Superior temporal gyrus (tissue), 1 donor: ENCODE results near the gene NLGN1.
A peak's percentile ranks its signal among the peaks of the same experiment; 100 is the strongest.

Experiments used
- DNase-seq: peaks from one replicate; pipeline ENCODE4 v3.0.0-alpha.2; 2016; ENCODE audit errors: extremely low spot score

NLGN1 gene

DNA sequence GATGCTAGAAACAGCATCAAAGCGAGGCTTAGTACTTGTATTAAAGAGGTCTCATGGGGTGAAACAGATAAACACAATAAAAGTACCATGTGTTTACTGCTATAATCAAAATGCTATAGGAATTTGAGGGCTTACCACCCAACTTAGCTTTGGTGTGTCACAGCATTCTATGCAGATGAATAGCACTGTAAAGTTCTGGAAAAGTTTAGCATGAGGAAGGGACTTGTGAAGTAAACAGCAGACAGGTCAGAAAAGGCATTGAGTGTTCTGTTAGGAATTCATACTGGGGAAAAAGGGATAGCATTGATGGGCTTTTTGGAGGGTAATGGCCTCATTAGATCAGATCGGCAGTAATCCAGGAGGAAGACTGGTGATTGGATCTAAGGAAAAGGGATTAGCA lies 505.3 kb downstream of the NLGN1 start:
- DNase-seq = no peak

DNA sequence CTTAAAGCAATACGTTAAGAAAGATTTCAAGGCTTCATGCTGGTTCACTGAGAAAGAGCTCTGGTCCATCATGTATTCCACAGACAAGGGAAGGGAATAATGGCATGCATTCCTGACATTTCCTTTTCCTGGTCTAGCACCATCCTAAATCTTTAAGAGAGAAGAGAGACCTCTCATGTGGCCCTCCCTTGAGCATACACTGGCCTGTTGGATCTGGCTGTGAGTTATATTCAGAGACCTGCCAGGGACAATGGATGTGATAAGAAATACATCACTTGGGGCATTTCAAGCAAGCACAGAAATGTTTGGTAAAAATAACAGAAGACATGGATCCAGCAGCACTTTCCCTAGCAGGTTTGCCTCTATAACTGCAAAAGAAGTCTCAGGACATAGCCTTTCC lies 507.8 kb downstream of the NLGN1 start:
- DNase-seq = no peak

DNA sequence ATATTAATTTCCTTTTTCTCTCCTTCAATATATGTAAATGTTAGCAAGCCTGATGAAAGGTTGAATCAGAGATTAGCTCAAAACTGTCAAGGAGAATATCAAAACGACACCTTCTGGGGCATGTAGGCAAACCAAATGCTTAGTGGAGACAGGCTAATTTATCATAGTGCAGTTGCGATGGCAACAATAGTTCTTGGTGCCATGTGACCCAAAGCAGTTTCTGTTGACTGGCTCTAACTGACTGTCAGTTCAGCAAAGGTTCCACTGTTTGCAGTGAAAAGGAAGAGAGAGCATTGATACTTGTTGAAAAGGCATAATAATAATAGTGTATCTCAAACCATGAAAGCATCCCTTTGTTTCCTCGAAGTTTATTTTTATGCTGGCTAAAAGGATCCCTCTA lies 513.9 kb downstream of the NLGN1 start:
- DNase-seq = peak; percentile 84

DNA sequence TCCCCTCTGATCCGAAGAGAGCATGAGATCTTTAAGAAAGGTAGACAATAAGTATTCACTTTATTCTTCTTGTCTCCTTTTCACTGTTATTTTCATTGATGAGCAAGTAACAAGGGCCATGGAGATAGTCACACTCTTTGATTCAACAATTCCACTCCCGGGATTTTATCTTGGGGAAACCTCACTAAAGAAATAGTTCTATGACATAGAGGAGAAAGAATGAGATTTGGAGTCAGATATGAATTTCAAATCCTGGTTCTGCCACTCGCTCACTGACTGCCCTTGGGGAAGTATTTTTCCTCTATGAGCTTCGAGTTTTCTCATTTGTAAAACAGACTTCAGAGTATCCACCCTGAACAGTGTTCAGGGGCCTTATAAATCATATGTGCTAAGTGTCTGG lies 514.6 kb downstream of the NLGN1 start:
- DNase-seq = no peak

DNA sequence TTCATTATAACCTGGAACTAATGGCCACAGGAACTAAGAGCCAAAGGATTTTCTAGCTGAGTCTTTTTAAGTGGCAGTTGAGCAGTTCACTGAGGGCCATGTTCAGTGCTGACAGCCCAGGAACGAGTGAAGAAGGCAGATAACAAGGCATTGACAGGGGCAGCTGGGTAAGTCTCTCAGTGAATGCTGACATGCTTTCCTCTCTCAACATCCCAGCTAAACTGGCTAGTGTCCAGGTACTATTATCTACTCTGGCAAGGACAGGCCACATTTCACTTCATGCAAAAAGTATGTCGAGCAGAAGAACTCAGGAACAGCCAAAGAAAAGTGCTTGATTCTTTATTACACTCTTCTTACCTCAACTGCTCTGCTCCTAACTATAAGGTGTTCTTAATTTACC lies 515.9 kb downstream of the NLGN1 start:
- DNase-seq = no peak

DNA sequence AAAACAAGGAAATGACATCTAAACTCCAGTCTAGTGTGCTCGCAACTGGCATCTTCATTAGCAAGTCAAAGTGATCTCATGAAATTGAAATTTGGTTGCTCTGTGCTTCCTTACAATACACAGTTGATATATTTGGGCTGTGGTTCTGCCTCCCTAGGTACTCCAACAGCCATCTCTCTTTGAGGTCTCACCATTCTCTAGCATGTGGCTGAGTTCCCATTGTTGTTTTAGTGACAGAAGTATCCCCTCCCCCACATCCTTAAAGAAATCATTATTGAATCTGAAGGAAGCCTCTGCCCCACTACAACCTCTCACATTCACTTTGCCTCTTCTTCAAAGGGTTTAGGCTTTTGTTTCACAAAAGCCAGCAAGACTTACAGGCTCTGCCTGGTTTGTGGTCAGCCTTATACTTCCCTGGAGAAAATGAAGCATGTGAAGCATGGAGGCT lies 516.5 kb downstream of the NLGN1 start:
- DNase-seq = no peak

DNA sequence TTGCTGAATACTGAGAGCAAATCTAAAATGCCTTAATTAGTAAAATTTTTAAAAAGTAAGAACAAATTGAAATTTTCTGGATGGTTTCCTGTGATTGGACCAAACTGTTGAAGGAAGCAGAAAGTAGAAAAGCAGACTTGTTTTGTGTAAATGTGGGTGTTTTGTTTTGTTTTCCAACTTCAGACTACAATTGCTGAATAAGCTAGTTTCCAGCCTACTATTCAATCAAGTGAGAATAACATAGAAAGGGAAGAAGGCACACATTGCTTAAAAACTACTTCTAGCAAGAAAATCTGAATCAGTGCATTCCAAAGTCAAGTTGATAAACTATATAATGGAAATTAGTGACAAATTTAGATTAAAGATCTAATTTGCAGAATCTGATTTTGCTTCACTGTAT lies 519.3 kb downstream of the NLGN1 start:
- DNase-seq = no peak

DNA sequence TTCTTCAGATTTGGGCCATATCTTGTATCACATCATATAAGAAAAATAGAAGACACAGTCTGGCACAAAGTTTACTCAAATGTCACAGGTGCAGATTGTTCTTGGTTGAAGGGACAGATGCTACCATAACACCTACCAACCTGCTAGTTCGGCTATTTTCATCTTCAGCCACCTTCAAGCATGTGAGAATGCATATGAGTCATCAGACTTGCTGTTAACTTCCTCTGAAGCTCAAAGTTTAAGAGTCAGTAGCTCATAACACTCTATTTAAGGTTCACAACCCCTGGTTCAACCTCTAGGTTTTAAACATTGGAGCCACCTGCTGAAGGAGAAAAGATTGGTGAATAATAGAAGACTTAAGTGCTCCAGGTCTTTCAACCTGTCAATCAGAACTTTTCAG lies 522.8 kb downstream of the NLGN1 start:
- DNase-seq = no peak

DNA sequence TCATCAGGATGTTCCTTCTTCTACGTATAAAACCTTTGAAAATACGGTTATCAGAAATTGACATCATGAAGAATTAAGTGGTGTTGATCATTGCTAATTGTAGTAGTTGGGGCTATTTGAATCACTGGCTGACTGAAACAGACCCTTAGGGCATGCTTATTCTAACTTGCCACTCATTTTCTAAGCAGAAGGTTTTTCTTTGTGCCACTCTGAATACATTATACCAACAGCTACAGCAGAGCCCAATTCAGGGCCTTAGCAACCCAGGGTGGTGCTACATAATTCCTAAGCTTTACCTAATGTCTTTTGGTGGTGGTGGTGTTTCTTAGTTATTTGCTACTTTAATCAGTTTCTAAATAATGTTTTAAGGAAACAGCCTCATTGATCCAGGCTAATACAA lies 524.2 kb downstream of the NLGN1 start:
- DNase-seq = no peak

DNA sequence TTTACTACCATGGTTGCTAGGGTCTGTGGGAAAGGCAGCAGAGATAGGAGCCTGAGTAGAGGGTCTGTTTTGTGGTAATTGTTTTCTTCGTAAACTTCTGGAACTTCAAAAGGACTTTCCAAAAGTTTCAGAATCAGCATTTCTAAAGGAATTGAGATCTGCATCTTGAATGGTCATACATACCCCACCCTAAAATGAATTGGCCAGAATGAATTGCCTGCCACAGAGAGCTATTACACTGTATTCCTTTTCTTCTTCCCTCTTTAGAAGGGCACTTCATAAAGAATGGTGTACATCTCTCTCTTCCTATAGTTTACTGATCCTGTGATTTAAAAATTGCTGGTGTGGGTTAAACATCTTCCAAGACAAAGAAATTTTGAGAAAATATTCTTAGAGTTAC lies 525.7 kb downstream of the NLGN1 start:
- no peak for DNase-seq

DNA sequence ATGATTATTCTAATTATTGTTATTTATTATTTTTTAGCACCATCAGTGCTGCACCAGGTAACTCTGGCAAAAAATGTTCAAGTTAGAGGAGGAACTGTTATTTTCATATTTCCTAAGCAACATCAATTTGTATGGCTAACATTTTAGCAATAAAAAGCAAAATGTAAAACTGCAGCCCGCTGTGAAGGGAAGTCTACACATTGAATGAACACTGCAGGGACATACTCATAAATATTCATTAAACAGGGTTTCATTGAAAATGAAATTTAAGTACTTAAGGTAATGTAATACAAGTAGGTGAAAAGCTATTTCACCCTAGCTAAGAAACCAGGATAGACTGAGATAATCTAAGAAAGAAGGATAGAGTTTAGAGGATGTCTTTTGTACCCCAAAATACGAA lies 532.7 kb downstream of the NLGN1 start:
- no peak for DNase-seq

DNA sequence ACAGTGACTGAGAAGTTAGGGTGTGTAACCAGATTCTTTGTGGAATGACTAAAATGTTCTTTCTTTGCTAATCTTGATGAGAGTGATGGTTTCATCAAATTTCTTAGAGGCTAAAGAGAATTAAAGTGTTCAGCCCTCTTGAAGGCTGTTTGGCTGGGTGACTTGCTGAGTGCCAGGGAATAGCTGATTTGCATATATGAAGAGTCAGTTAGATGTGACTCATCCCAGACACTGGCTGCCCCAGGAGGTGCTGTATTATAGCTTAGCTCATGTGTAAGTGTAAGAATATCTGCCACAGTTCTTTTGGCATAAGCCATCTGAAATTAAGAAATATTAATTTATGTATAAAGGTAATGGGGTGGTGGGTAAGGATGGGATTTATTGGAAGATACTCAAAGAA lies 535.1 kb downstream of the NLGN1 start:
- DNase-seq = peak; percentile 67

DNA sequence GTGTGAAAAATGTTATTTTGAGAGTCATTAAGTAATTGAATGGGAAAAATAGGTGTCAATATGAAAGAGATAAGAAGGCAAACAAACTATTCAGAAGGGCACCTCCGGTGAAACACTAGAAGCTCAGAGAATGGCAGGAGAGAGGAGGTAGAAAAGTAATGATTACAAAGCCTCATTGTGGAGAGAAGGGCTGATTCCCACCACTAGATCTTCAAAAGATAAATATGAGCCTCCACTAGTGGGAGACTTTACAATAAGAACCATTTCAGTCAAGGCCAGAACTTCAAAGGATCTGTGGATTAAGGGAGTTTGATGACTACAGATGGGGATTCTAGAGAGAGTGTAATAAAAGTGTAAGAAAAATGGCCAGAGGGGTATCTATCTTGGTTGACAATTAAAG lies 535.6 kb downstream of the NLGN1 start:
- DNase-seq = no peak

DNA sequence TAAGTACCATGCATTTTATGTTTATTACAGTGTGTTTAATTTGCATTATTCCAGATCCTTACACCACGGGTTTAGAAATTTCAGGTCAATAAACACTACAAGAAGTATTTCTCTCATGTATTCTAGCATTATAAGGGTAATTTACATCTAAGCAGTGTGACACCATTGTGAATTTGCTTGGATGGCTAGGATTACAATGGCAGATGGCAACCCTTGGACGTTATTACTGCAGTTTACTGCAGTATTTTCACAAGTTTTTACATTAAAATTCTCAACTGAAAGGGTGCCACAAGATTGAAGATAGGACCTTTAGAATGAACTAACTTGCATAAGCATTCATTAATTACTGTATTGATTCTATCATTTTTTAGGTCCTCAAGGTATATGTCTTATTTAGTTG lies 538.8 kb downstream of the NLGN1 start:
- DNase-seq = no peak

DNA sequence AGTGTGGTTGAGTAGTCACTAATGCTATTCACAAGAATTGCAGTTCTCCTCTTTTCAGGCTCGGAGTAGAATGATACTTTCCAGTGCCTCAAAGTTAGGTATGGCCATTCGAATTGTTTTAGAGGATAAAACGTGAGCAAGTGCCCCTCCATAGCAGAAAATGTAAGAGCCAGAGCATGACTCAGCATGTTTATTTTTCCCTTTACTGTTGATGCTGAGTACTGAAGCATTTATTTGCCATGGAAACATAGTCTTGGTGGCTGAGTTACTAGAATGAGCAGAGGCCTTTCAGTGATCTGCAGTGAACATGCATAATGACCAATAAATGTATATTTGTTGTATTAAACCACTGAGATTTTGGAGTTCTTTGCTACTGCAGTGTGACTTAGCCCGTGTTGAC lies 540.6 kb downstream of the NLGN1 start:
- DNase-seq = no peak

DNA sequence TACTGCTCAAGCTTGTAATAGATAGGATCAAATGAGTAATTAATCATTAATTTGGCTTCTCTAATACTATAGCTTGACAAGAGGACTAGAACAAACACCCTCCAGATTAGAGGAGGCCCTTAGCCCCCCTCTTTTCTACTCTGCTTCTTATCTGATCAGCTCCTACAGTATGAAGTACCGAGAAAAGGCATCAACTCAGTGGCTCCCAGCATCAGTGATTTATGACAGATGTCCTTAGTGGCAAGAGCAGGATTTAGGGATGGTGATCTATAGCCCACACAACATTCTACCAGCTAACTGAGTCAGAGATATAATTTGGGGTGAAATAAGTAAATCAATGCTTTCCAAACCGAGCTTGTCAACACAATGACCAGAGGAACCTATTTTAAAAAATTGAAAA lies 541.1 kb downstream of the NLGN1 start:
- DNase-seq = no peak

DNA sequence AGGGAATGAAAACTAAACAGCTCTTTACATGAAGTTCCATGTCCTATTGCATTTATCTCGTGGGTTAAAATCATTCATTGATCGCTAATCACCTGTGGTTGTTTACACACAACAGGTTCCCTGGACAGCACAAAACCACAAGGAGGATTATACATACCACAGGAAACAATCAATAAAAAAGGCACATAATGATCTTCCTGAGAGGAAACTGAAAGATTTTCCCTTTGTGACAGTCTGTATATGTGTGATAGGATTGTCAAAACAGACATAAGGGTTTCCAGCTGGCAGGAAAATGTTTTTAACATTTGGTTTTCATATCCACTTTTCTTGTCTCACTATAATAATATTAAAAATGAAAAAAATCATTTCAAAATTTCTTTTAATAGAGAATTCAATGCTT lies 541.8 kb downstream of the NLGN1 start:
- DNase-seq = no peak

DNA sequence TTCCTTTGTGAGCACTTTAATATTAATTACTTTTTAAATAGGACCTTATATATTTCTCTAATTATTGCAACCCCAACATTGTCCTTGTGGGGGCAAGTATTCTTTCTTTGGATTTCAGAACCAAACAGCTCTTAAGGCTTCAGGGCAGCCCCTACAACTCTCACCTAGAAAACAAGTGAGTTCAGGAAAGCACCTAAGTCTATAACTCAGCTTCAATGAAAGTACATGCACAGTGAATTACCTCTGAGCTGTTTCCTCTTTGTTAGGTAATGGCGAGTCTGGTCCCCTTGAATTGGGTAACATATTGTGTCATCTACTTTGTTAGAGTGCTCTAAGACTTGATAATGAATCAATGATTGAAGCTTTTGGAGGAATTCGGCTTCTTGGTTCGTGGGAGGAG lies 545.7 kb downstream of the NLGN1 start:
- no peak for DNase-seq

DNA sequence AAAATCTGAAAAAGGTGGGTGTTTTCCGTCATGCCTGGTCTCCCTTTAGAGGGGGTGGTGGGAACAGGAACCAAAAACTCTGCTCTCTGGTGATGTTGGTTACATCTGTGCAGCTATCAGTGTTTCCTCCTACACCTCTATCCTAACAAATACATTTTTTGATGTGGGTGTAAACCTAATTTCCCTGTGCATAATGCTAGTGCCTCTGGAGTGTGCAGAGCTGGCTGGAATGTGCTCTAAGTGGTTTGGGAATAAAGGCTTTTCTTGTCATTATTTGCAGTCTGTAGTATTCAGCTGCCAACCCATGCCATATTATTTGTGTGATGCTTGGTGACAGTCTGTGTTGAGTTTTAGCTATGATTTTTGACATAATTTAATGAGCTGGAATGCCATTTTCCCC lies 547.6 kb downstream of the NLGN1 start:
- no peak for DNase-seq

DNA sequence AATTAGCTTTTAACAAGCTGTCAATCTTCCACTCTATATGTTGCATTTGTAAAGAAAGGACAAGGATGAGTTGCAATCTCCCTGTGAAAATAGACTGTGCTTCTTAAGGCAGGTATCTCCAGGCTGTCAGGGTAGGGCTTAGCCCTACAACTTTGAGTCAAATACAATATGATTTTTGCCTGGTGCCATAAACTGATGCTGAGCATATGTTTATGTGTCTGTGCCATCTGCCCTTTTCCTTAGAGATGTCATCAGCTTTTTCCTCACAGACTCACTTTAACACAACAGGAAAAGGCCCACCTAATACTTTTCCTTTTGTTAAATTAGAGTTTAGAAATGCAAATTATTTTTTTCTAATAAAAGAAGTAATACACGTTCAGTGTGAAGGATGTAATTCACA lies 548.3 kb downstream of the NLGN1 start:
- no peak for DNase-seq

DNA sequence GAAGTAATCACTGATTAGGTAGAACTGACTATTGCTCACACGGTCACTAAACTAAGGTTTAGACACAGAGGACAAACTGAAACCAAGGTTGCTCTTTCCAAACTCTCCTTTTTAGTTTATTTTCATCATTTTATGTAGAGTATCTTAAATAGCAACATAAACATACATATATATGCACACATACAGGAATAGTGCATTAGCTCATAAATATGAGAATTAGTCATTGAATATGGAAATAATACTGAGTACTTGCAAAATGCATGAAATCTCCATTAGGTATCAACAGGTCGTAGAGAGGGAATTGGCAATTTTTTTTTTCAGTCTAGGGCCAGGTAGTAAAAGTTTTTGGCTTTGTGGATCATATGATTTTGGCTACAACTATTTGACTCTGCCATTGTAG lies 557.1 kb downstream of the NLGN1 start:
- no peak for DNase-seq

DNA sequence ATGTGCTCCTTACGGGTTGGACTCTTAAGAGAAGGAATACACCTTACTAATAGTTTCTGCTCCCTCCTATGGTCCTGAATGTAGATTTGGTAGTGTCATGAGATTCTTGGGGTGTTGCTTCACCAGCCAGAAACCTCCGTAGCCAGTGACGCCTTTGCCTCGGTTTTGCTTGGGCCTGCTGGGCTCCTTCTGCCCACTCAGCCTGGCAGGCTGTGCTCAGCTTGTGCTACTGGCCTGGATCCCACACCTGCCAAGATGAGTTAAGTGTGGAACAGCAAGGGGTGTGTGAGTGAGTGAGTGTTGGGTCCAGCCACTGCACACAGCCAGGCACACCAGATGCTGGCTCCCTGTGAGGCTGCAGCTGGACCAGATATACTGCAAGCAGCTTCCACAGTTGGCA lies 560.1 kb downstream of the NLGN1 start:
- no peak for DNase-seq

DNA sequence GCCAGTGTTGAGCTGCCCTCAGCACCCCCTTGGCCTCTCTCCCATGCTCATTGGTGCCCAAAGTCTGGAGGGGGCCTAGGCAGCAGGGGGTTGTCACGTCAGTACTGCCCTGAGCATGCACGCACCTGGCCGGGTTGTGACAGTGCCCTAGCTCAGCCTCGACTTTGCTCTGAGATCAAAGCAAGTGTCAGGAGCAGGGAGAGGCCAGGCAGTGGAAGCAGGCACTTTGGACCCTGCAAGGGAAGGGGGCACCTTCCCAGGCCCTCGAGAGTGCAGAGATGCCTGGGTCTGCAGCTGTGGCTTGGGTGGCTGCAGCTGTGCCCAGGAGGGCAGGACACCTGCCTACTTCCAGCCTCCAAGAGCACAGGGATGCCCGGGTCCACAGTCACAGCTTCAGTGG lies 561.3 kb downstream of the NLGN1 start:
- DNase-seq = no peak

DNA sequence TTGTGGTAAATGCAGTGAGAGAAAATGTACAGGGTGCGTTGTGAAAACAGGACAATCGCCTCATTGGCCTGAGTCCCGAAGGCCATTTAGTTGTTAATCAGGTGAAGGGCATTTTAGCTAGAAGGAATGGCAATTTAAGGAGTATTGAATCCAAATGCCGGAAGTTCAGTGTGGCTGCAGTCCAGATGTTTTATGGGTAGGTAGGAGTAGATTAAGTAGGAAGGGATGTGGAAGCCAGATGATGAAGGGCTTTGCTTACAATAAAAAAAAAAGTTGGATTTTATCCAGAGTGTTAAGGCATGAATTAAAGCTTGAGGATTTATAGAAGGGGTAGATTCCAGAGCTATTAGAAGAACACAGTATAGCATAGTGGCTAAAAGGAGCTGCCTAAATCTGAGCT lies 572.7 kb downstream of the NLGN1 start:
- DNase-seq = no peak

DNA sequence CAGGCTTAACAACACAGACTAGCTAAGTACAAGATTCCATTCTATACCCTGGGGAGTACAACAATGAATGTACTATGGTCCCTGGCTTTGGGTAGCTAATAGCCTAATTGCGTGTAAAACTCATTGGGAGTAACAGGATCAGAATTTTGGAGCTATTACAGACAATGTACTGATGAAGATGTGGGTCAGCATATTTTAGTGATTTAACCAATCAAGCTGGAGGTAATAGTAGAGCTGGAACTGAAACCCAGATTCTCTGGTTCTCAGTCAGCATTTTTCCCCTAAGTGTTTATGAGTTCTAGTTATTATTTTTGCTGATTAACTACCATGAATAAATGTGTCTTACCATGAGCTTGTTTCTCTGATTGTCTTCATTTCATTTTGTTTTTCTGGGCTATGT lies 578.7 kb downstream of the NLGN1 start:
- DNase-seq = no peak
